ENCODE measurements around the gene ABHD13. TPM values are rescaled to one million over a fixed set of nuclear protein-coding genes. Genes with fewer than 3 reads are reported as not detected.

Gene ABHD13
- total RNA-seq, 4 donors from 2014 or later = 9.0 to 15.3 (median 11.3) TPM

DNA sequence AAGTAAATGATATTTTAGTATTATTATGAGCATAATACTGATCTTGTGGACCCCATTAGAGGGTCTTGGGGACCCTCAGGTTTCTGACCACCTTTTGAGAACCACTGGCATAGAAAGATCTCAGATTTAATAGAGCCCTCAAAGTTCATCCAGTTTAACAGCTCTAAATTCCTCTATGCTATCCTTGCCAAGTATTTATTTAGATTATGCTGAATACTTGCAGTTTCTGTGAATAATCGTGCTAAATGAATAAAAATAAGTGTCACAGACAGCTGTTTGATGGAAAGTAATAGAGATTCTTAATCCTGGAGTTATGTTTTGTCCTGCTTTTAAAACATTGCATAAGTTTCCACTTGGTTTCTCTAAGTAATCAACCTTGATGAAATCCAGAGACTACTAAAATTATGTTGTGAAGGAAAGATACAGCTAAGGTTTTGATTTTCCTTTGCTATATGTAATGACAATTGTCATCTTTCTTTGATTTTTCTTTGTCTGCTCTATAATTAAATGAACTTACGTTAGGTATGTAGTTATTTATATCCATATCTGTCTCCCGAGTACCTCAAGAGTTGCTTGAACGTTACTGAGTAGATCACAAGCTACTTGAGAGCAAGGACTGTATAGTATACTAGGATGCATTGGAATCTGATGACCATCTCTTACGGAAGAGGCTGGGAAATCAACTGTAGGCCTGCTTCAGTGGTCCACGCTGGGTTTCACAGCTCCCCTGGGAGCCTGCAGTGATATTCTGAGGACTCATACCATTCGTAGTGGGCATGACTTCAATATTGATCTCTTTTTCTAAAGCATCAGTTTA lies 5.7 kb downstream of the ABHD13 start:
- TF ChIP-seq, protein P1, sequence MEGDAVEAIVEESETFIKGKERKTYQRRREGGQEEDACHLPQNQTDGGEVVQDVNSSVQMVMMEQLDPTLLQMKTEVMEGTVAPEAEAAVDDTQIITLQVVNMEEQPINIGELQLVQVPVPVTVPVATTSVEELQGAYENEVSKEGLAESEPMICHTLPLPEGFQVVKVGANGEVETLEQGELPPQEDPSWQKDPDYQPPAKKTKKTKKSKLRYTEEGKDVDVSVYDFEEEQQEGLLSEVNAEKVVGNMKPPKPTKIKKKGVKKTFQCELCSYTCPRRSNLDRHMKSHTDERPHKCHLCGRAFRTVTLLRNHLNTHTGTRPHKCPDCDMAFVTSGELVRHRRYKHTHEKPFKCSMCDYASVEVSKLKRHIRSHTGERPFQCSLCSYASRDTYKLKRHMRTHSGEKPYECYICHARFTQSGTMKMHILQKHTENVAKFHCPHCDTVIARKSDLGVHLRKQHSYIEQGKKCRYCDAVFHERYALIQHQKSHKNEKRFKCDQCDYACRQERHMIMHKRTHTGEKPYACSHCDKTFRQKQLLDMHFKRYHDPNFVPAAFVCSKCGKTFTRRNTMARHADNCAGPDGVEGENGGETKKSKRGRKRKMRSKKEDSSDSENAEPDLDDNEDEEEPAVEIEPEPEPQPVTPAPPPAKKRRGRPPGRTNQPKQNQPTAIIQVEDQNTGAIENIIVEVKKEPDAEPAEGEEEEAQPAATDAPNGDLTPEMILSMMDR (IDR thresholded peaks at IDR 0.05) = no peak
- no peak for ATAC-seq (ENCODE audit: low FRiP score)
- no peak for DNase-seq (ENCODE audit: low spot score)

- ATAC-seq (ENCODE audit: low FRiP score) = no peak
- TF ChIP-seq, protein P1 (IDR thresholded peaks at IDR 0.05) = no peak
Measured at GRCh38 chr13:108225440-108225839, 7.2 kb downstream of the ABHD13 start.

DNA sequence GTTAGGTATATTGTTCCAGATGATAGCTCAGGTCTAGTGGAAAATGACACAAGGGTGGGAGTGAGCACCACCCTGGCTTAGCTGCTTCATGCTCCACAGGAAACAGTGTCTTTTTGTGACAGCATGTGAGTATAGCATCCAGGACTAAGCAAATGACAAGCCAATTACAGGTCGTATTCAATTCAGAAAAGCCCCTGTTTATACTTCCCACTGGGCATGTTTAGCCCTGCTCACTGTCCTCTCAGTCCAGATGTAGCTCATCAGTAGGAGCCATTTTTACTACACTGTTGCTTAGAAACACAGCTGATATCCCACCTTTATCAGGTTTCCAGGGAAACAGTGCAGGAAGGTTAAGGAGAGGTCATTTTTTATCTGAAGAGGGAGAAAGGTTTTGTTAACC lies 8.0 kb downstream of the ABHD13 start:
- DNase-seq (ENCODE audit: low spot score) (no peak), ATAC-seq (ENCODE audit: low FRiP score) (peak; percentile 51)
- TF ChIP-seq, protein P1 (IDR thresholded peaks at IDR 0.05) = no peak

More at GRCh38 chr13:108225440-108225839, 7.2 kb downstream of the ABHD13 start:
- DNase-seq (ENCODE audit: low spot score) = no peak

- ATAC-seq (ENCODE audit: low FRiP score) = no peak
- DNase-seq (ENCODE audit: low spot score) = no peak
- TF ChIP-seq, protein P1 (IDR thresholded peaks at IDR 0.05) = peak in 1 of 3 donors; percentile 22
Measured at GRCh38 chr13:108227651-108228272, 9.6 kb downstream of the ABHD13 start.

DNA sequence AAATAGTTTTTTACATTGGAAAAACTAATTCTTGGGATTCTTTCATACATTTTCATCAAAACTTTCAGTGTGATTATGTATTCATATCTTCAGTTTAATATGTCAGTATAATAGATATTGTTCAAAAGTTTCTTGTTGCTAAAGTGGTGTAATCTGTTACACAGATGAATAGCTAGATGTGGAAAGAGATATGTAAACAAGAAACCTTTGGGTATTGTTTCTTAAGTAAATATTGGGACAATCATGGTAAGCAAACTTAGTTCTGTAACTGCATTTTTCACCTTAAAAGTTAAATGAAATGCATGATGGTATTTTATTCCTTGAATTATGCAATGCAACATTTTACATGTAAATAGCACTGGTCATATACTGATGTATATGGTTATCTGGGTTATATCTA lies 12.2 kb downstream of the ABHD13 start:
- DNase-seq (ENCODE audit: low spot score) (no peak), ATAC-seq (ENCODE audit: low FRiP score) (no peak)
- TF ChIP-seq, protein P1 (IDR thresholded peaks at IDR 0.05) = no peak

GRCh38 chr13:108249150-108249549 lies 31.0 kb downstream of the ABHD13 start:
- ATAC-seq (ENCODE audit: low FRiP score) (no peak), DNase-seq (ENCODE audit: low spot score) (no peak)
- TF ChIP-seq, protein P1 (IDR thresholded peaks at IDR 0.05) = no peak
